ENCODE results near the gene ADGRD2.
A peak's percentile ranks its signal among the peaks of the same experiment; 100 is the strongest.

Gene ADGRD2

DNA sequence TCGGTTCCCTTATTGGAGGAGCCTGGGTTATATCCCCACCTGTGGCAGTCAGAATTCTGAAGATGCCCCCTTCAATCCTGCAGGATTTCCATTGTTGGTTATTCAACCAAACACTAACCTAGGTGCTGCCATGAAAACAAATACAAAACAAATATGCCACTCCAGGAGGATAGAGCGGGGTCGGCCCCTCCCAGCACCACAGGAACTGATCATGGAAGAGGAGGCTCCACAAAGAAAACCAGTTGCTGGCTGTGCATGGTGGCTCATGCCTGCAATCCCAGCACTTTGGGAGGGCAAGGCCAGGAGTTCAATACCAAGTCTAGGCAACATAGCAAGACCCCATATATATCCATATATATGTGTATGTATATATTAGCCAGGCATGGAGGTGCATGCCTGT is 13.2 kb upstream of the ADGRD2 start:
- DNase-seq, result no peak

- no peak for DNase-seq
These were observed 12.2 kb upstream of the ADGRD2 start for GRCh38 chr9:124438091-124438490.

- DNase-seq, result no peak
These were observed 11.2 kb upstream of the ADGRD2 start for GRCh38 chr9:124439086-124439485.

- DNase-seq, result no peak
These were observed 10.5 kb upstream of the ADGRD2 start for GRCh38 chr9:124439686-124440243.

DNA sequence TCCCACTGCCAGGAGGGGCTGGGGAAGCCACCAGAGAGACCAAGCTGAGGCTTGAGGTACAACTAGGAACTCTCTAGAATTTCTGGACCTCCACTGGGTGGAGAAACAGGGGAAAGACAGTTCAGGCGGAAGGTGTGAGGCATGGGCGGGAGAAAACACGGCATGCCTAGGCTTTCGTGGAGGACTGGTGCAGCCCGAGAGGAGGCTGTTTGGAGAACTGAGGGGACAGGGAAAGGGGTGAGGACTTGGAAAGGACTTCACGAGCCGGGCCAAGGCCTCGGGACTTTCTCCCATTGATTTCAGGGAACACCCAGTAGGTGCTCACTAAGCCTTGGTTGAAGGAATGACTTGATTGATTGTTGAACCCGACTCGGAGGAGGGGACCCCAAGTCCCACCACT is 9.5 kb upstream of the ADGRD2 start:
- no peak for DNase-seq

GRCh38 chr9:124441291-124441690 is 9.0 kb upstream of the ADGRD2 start:
- DNase-seq, result no peak

- no peak for DNase-seq
These were observed 7.9 kb upstream of the ADGRD2 start for GRCh38 chr9:124442379-124442778.

DNA sequence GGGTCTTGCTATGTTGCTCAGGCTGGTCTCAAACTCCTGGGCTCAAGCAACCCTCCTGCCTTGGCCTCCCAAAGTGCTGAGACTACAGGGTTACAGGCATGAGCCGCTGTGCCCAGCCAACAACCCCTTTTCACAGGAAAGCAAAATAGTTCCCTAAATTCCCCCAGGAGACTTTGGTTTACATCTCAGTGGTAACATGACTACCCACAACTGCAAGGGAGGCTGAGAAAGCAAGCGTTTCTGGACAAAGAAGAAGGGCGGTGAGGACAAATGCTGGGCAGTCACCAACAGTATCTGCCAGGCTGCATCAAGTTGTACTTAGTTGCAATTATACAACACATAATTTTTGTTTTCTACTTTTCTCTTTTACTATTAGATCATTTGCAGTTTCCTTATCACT is 7.4 kb upstream of the ADGRD2 start:
- DNase-seq, result no peak

DNA sequence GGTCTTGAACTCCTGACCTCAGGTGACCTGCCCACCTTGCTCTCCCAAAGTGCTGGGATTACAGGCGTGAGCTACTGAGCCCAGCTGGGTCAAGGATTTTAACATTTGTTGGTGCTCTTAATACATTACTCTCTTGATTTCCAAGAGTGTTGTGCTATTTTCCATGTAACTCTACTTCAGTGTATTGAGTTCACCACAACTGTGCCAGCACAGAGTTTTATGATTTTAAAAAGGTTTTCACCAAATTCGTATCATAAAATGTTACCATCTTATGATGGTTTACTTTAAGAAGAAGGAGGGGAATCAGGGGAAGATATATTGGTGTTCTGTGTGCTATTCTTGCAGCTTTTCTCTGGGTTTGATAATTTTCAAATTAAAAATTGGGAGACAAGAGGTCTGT is 6.6 kb upstream of the ADGRD2 start:
- no peak for DNase-seq

GRCh38 chr9:124444166-124444565 is 6.1 kb upstream of the ADGRD2 start:
- no peak for DNase-seq

DNA sequence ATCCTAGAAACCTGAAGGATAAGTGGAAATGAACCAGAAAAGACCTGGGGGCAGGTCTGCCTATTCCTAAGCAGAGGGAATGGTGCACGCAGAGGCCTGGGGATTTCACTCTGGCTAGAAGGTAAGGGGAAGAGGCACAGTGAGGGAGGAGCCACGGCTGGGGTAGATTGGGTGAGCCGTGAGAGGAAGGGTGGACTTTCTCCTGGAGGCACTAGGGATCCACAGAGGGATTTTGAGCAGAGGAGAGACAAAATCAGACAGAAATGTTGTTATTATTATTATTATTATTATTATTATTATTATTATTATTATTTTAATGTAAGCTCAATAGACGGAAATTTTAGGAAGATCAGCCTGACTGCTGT is 3.0 kb upstream of the ADGRD2 start:
- no peak for DNase-seq

GRCh38 chr9:124448019-124448418 is 2.2 kb upstream of the ADGRD2 start:
- no peak for DNase-seq

- DNase-seq, result no peak
These were observed 685 bp upstream of the ADGRD2 start for GRCh38 chr9:124449381-124450151.

- DNase-seq, result no peak
These were observed 845 bp downstream of the ADGRD2 start for GRCh38 chr9:124450931-124451661.

DNA sequence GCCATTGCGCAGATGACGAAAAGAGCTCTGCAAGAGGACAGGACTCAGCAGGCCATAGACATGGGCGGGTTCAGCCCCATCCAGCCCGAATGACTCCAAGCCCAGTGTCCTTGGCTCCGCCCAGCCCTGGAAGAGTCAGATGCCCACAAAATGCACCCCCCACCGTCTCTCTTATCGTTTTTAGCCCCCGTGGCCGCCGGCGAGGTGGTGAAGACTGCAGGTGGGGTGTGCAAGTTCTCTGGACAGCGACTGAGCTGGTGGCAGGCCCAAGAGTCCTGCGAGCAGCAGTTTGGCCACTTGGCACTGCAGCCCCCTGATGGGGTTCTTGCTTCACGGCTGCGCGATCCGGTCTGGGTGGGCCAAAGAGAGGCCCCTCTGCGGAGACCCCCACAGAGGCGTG is 2.1 kb downstream of the ADGRD2 start:
- DNase-seq, result no peak

DNA sequence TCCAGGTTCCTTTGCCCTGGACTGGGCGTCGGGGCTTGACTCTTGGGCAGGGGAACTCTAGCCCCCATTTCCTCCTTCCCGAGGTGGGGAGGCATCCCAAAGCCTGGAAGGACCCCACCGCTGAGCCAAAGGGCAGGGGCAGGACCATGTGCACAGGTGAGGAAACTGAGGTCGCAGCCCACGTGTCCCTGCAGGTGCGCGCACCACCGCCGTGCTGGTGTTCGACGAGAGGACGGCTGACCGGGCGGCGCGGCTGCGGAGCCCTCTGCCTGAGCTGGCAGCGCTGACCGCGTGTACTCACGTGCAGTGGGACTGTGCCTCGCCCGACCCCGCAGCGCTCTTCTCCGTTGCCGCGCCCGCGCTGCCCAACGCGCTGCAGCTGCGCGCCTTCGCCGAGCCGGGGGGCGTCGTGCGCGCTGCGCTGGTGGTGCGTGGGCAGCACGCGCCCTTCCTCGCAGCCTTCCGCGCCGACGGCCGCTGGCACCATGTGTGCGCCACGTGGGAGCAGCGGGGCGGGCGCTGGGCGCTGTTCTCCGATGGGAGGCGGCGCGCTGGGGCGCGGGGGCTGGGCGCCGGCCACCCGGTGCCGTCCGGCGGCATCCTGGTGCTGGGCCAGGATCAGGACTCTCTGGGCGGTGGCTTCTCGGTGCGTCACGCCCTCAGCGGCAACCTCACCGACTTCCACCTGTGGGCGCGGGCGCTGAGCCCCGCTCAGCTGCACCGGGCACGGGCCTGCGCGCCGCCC is 2.8 kb downstream of the ADGRD2 start:
- peak in 1 of 3 donors; percentile 8 for DNase-seq

GRCh38 chr9:124453586-124454191 is 3.4 kb downstream of the ADGRD2 start:
- peak in 2 of 3 donors; percentile 22 to 47 for DNase-seq

DNA sequence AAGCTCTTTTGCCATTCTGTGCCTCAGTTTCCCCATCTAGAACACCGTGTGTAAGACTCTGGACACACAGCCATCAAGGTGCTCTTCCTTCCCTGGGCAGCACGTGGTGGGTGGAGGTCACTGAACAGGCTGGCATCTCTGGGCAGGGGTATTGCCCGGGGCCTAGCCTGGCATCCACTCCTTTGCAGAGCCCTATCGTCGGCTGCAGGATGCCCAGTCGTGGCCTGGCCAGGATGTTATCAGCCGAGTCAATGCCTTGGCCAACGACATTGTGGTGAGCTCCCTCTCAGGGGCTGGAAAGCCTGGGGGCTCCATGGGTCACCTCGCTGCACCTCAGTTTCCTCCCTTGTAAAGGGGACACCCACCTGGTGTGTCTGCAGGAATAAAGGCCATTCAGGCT is 4.0 kb downstream of the ADGRD2 start:
- DNase-seq, result no peak

DNA sequence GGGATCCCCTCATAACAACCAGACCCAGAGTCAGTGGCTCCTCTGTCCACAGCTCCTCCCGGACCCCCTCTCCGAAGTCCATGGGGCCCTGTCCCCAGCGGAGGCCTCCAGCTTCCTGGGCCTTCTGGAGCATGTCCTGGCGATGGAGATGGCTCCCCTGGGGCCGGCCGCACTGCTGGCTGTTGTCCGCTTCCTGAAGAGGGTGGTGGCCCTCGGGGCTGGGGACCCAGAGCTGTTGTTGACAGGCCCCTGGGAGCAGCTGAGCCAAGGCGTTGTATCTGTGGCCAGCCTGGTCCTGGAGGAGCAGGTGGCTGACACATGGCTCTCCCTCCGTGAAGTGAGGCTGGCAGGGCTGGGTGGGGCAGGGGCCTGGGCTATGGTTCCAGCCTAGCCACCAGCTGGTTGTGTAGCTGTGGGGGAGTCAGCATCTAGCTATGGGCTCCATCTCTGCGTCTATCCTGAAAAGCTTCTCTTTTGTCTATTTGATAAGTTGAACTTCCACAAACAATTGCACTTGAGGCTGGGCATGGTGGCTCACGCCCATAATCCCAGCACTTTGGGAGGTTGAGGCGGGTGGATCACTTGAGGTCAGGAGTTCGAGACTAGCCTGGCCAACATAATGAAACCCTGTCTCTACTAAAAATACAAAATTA is 4.7 kb downstream of the ADGRD2 start:
- DNase-seq, result no peak

- DNase-seq, result no peak
These were observed 5.6 kb downstream of the ADGRD2 start for GRCh38 chr9:124455820-124456219.

DNA sequence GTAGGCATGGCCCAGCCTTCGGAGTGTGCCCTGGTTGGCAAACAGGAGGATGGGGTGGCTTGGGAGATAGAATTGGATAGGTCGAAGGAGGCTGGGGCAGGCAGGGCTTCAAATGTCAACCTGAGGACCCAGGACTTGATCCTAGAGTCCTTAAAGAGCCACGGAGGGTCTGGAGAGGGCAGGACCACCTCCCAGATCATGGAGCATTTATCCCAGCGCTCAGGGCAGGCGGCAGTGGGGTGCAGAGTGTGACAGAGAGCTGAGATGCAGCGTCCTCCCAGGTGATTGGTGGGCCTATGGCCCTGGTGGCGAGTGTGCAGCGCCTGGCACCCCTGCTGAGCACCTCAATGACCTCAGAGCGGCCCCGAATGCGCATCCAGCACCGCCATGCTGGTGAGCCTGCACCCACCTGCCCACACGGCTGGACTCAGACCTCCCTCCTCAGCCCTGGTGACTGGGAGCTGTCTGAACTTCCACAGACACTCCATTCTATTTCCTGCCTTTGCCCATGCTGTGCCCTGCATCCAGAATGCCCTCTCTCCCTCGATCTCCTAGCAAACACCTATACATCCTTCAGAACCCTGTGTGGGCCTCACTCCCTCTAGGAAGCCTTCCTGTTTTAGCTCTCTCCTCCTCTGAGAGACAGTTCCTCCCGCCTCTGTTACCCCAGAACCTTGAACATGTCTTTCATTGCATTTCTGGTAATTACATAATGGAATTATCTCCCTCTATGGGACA is 6.3 kb downstream of the ADGRD2 start:
- no peak for DNase-seq

Data from suppressor macrophage treated with lipopolysaccharide for 1 hour (primary cell).